Measurements from ENCODE around the gene PMP22.

PMP22 gene

DNA sequence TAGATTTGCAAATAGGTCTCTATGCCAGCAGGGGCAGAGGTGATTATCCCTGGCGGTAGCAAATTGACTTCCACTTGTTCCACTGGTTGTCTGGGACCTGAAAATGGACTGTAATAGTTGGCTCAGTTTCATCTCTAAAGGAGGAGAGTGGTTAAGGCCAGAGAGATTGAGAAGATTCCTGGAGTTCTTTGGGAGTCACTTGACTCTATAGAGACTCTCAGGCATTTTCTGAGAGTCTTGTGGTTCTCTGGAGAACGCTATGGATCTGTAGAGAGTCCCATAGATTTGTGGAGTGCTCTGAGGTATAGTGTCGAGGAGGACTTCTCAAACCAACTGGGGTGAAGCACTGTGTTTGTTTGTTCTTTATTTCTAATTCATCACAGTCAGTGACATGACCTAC, 8.9 kb upstream of the PMP22 start:
- no peak for DNase-seq (ENCODE audit: low read depth in 3 of 3, low spot score in 1 of 3)

DNA sequence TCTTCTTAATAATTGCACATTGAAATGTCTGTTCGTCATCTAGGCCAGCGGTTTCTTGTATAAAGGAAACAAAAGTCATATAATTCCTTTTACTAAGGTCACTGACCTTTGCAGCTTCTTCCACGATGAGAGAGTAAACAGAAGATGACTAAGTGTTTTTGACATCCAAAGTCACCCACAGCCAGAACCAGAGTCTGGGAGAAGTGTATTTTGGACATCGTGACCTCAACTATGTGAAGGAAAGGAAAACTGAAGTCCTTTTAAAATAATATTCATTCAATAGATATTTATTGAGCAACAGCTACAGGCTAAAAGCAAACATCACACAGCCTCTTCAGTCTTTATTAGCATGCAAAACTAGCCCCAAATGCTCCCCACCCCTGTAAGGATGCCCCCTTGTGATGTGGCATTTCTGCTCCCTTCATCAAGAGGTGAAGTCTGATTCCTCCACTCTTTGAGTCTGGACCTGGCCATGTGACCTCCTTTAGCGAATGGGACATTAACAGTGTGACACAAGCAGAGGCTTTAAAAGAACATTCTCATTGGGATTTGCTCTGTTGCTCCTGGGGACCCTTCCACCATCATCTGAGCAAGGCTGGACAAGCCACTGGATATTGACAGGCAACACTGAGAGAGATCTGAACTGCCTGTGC, 8.1 kb upstream of the PMP22 start:
- DNase-seq (ENCODE audit: low read depth in 3 of 3, low spot score in 1 of 3), result no peak

DNA sequence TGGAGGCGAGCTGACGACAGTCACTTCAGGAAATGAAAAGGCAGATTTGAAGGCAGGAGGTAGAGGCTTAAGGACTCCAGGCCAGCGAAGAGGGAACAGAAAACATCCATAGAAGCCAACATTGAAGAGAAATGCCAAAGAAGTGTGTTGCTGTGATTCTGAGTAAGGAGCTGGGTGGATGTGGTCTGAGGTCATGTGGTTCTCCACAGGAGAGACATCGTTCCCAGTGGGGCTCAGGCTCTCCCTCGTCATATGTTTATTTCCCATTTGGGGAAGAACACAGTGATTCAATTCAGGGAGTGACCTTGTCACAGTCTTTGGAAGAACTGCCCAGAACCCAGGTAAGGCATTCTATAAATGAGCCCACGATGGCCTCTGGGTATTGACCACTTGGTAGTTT, 6.6 kb upstream of the PMP22 start:
- DNase-seq (ENCODE audit: low read depth in 3 of 3, low spot score in 1 of 3), result no peak

GRCh38 chr17:15270628-15271381, 5.7 kb upstream of the PMP22 start:
- DNase-seq (ENCODE audit: low read depth in 3 of 3, low spot score in 1 of 3), result no peak

GRCh38 chr17:15269780-15270089, 4.6 kb upstream of the PMP22 start:
- no peak for DNase-seq (ENCODE audit: low read depth in 3 of 3, low spot score in 1 of 3)

- DNase-seq (ENCODE audit: low read depth in 3 of 3, low spot score in 1 of 3), result no peak
Observed at GRCh38 chr17:15269087-15269779, 4.1 kb upstream of the PMP22 start.

- no peak for DNase-seq (ENCODE audit: low read depth in 3 of 3, low spot score in 1 of 3)
Observed at GRCh38 chr17:15268461-15268860, 3.3 kb upstream of the PMP22 start.

DNA sequence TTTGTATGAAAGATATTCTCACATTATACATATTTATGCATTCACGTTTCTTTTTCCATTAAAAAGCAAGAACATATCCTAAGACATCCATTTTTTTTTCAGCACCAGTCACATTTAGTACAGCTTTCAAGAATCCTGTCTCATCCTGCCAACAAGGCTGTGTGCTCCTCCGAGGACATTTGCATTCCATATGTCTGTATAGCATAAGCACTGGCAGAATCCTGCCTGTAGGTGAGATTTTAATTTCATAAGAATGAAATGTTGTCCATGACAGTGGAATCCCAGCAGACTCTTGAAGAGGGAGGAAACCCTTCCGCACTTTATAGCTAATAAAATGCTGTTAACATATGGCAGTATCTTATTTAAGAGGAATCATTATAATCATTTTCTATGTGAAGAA, 2.9 kb upstream of the PMP22 start:
- no peak for DNase-seq (ENCODE audit: low read depth in 3 of 3, low spot score in 1 of 3)

DNA sequence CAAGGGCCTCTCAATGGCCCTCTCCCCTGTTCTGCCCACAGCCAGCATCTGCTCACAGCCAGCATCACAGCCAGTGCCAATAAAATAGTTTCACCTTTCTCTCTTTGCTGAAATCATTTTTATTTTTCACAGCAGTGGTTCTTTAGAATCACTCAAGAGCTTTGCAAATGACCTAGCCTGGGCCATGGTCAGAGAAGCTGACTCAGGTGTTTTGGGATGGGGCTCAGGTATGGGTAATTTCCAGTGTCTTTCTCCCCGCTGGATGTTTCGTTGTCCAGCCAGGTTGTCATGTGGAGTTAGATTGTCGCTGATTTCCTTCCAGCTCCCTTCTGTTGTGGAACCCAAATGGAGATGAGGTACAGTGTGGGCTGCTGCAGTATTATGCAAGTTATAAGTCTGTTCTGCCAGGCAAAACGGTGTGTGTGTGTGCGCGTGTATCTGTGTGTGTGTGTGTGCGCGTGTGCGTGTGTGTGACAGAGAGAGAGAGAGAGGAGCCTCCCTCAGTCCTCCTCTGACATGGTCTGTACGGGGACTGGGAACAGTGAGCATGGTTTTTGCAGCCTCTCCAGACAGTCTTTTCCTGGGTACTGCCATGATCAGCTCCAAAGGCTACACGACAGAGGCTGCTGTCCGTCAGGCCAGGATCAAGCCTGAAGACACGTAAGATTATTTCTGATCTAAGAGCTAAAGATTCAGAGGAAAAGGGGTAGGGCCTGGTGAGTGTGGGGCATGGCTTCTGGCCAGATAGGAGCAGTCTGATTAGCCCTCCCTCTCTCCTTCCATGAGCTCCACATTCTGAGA, 1.4 kb upstream of the PMP22 start:
- no peak for DNase-seq (ENCODE audit: low read depth in 3 of 3, low spot score in 1 of 3)

- no peak for DNase-seq (ENCODE audit: low read depth in 3 of 3, low spot score in 1 of 3)
Observed at GRCh38 chr17:15264542-15264941, 584 bp downstream of the PMP22 start.

DNA sequence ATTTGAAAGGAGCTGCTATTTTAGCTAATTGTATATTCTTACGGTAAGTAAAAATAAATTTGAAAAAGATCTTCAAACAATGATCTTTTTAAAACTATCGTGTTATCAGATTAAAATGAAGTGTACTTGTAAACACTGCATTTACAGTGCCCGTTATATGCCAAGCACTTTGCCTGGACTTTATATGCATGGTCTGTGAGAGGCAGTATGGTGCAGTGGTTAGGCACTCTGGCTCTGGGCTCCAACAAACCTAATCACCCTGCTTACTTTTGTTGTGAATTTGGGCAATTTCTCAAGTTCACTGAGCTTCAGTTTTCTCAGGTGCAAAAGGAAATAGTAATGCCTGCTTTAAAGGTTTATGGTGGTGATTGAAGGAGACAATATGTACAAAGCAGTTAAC, 1.4 kb downstream of the PMP22 start:
- no peak for DNase-seq (ENCODE audit: low read depth in 3 of 3, low spot score in 1 of 3)

DNA sequence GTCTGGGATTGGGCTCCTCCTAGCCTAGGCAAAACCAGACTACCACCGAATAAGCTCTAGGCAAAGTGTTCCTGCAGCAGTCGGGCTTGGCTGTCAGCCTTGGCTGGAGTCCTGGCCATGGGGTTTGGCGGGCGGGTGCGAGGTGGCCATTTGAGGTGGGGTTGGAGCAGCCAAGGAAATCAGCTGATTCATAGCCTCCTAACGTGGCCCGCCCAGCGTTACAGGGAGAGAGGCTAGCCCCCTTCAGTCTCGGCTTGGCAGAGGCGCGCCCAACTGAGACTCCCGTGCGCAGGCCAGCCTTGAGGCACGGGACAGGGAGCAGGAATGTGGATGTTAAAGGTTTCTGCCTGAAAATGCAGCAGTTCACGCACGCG, 1.9 kb downstream of the PMP22 start:
- no peak for DNase-seq (ENCODE audit: low read depth in 3 of 3, low spot score in 1 of 3)

DNA sequence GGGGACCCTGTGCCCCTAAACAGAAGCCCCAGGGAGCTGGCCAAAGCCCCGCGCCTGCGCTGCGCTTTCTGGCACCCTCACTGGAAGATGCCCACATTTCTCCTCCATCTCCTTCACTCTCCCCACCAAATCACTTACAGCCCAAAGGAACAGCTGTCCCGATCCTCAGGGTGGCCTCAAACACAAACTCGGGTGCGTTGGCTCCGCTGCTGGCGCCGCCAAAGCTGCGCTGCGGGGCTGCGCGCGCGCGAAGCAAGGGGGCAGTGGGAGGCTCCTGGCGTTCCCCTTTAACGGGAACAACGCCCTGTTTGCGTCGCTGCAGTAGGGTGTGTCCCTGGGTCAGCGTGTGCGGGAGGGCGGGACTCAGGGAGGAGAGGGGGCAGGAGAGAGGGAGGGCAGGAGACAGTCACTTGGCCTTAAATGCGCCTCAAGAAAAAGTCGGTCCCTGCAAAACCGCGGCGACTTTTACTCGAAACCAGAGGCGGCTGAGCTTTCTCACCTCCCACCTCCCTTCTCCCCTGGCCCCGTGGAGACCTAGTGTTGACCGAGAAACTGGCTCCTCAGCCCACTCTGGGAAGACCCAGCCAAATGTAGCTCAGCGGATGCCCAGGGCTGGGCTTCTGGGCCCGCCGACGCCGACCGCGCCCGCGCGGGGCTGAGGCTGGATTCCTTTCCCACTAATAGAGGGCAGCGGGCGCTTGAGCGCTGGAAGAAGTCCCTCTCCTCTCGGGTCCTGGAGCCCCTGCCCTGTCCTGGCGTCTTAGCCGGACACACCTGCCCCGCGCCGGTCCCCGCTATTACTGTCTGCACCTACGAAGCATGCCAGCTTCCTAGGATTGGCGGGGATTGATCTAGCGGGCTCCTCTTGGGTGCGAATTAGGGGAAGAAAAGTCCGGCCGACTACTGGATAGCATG, 2.6 kb downstream of the PMP22 start:
- DNase-seq (ENCODE audit: low read depth in 3 of 3, low spot score in 1 of 3), result no peak

DNA sequence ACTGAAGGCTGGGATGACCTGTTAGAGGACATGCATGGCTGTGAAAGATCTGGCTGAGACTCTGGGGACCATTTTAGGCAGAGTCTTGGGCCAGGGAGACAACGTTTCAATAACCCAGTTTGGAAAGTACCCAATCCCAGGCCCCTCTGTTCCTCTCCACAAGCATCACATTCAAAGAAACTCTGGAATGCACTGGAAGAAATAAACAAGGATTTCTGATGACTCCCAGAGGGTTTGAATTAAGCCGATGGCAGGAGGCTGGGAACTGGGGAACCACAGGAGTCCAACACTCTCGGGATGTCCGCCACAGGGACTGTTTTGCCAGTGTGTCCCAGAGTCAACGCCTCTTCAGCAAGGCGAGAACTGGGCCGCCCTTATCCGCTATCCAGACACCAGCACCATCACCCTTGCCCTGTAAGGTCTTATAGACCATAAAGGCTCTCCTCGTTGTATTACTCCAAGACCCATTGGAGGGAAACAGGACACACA, 3.3 kb downstream of the PMP22 start:
- no peak for DNase-seq (ENCODE audit: low read depth in 3 of 3, low spot score in 1 of 3)

- DNase-seq (ENCODE audit: low read depth in 3 of 3, low spot score in 1 of 3), result no peak
Observed at GRCh38 chr17:15261258-15261801, 3.8 kb downstream of the PMP22 start.

DNA sequence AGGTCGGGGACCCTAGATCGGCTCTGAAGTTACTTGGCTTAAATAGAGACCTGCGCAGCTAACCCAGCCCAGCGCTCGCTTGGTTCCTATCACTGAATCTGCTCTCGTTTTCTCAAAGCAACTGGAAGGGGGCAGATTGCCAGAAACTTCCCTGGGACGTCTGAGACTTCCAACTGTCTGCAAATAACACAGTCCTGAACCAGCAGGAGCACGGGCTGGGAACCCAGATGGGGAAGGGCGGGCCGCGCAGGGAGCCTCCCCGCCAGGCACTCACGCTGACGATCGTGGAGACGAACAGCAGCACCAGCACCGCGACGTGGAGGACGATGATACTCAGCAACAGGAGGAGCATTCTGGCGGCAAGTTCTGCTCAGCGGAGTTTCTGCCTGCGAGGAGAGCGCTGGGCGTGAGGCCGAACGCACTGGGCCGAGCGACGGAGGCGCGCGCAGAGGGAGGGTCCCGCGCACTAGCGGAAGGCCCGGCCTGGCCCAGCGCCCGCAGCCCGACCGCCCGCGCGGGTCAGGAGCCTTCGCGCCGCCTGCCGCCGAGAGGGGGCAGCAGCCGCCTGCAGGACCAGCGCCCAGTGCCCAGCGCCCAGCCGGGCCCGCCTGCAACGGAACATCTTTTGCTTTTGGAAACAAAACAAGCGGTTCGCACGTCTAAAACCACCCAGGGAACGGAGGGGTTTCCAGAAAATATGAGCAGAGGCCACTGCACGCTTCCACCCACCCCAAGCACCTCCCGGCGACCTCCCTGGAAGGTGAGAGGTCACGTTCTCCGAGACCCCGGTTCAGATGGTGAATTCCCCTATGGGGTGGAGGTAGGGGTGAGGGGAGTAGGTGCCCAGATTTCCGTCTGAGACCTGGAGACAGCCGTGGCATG, 4.5 kb downstream of the PMP22 start:
- DNase-seq (ENCODE audit: low read depth in 3 of 3, low spot score in 1 of 3), result peak in 1 of 3 donors; percentile 7

GRCh38 chr17:15257796-15258512, 7.2 kb downstream of the PMP22 start:
- no peak for DNase-seq (ENCODE audit: low read depth in 3 of 3, low spot score in 1 of 3)

- peak in 2 of 3 donors; percentile 8 to 24 for DNase-seq (ENCODE audit: low read depth in 3 of 3, low spot score in 1 of 3)
Observed at GRCh38 chr17:15257258-15257788, 7.8 kb downstream of the PMP22 start.

Data from stimulated activated CD4-positive, alpha-beta T cell treated with anti-CD3 and anti-CD28 coated beads, TNF-alpha, amount 100 ng/mL, for 1 hour (primary cell).